Measurements from ENCODE around the gene MLYCD. TPM values are rescaled to one million over a fixed set of nuclear protein-coding genes. Genes with fewer than 3 reads are reported as not detected.

Gene MLYCD
- total and polyA plus RNA-seq, 2 donors (not counting 1 experiment from before 2014, with no cell fraction given): 2.3 to 17.1 TPM

- DNase-seq (no peak), ATAC-seq (ENCODE audit: low read depth) (no peak)
- peaks cover 0 to 20% (median 0%) of the 10 kb centered on the region in 4 experiments for H3K27me3 ChIP-seq (replicated peaks in 1 of 4; ENCODE audit: control extremely low read depth in 1 of 4, control insufficient read depth in 3 of 4, insufficient read depth in 4 of 4, low read length in 3 of 4)
- H3K9me3 Mint-ChIP-seq (ENCODE audit: insufficient read depth): no peaks in the 10 kb centered on the region
- H3K4me1 ChIP-seq (ENCODE audit: control insufficient read depth in 2 of 2, insufficient read depth in 2 of 2, low read length in 2 of 2): no peaks in the 10 kb centered on the region
- H4K20me1 ChIP-seq (ENCODE audit: control insufficient read depth, insufficient read depth, low read length, poor library complexity, severe bottlenecking): no peaks in the 10 kb centered on the region
- H3K9me3 ChIP-seq (ENCODE audit: control extremely low read depth in 1 of 3, control insufficient read depth in 2 of 3, insufficient read depth in 1 of 3, low read length in 2 of 3): no peaks in the 10 kb centered on the region
- TF ChIP-seq CTCF (IDR thresholded peaks at IDR 0.05): no peak
- no peak for TF ChIP-seq EZH2 (IDR thresholded peaks at IDR 0.05; ENCODE audit: borderline replicate concordance, insufficient read depth, low read depth, low read length, poor library complexity, severe bottlenecking)
- H3K4me2 ChIP-seq (replicated peaks; ENCODE audit: low read depth, low read length, poor library complexity, severe bottlenecking): no peak overlapping the region
- H3K4me3 Mint-ChIP-seq: no peak overlapping the region
- H3K27ac ChIP-seq (ENCODE audit: low read length in 2 of 2): no peak overlapping the region
- no peak overlapping the region for H3K27ac Mint-ChIP-seq
- H3K9ac ChIP-seq (ENCODE audit: low read length): no peak overlapping the region
- intact Hi-C loops (cut with micrococcal nuclease): loop anchor here (5.0 kb wide), 2 partner anchors 107 to 227 kb away; partner anchors contain the start of gene TAF1C
- no peaks in the 10 kb centered on the region for H3K36me3 ChIP-seq (replicated peaks in 1 of 2; ENCODE audit: control extremely low read depth in 1 of 2, control insufficient read depth in 1 of 2, extremely low read depth in 1 of 2, insufficient read depth in 2 of 2, low read length in 1 of 2)
- H3K79me2 ChIP-seq (ENCODE audit: control insufficient read depth, insufficient read depth, low read length): no peaks in the 10 kb centered on the region
- ChIA-PET CTCF (interaction anchor here (1.0 kb wide), 1 partner anchor 204 kb away, joined by 3 read pairs; no protein-coding TSS in a partner anchor), POLR2A (no interaction called here)
- no peak overlapping the region for H2AFZ ChIP-seq (ENCODE audit: insufficient read depth, low read depth, low read length, poor library complexity, severe bottlenecking)
- 86% methylated on average over 6 of the region's 12 CpGs for WGBS (ENCODE audit: insufficient coverage)
- H3K27me3 Mint-ChIP-seq: peaks cover 7% of the 10 kb centered on the region
- no peak overlapping the region for H3K4me3 ChIP-seq (ENCODE audit: control extremely low read depth in 1 of 5, extremely low read depth in 1 of 5, insufficient read depth in 1 of 5, low read depth in 2 of 5, low read length in 4 of 5)
- H3K4me1 Mint-ChIP-seq: no peaks in the 10 kb centered on the region
Measured at GRCh38 chr16:83959656-83960434, 60.9 kb downstream of the MLYCD start.

GRCh38 chr16:83960521-83961249, 61.8 kb downstream of the MLYCD start:
- WGBS (ENCODE audit: insufficient coverage): 92% methylated on average over 25 of the region's 29 CpGs
- CTCF ChIA-PET: no interaction called here
- Mint-ChIP-seq H3K4me1 (no peaks in the 10 kb centered on the region), H3K9me3 (ENCODE audit: insufficient read depth) (no peaks in the 10 kb centered on the region), H3K27me3 (peaks cover under 1% of the 10 kb centered on the region), H3K27ac (no peak overlapping the region), H3K4me3 (no peak overlapping the region)
- intact Hi-C loops (cut with micrococcal nuclease): no loop called here
- Histone ChIP-seq H2AFZ (ENCODE audit: insufficient read depth, low read depth, low read length, poor library complexity, severe bottlenecking) (no peak overlapping the region), H3K9ac (ENCODE audit: low read length) (no peak overlapping the region), H3K9me3 (ENCODE audit: control extremely low read depth in 1 of 3, control insufficient read depth in 2 of 3, insufficient read depth in 1 of 3, low read length in 2 of 3) (no peaks in the 10 kb centered on the region), H3K79me2 (ENCODE audit: control insufficient read depth, insufficient read depth, low read length) (no peaks in the 10 kb centered on the region), H3K36me3 (replicated peaks in 1 of 2; ENCODE audit: control extremely low read depth in 1 of 2, control insufficient read depth in 1 of 2, extremely low read depth in 1 of 2, insufficient read depth in 2 of 2, low read length in 1 of 2) (no peaks in the 10 kb centered on the region), H4K20me1 (ENCODE audit: control insufficient read depth, insufficient read depth, low read length, poor library complexity, severe bottlenecking) (no peaks in the 10 kb centered on the region), H3K4me3 (ENCODE audit: control extremely low read depth in 1 of 5, extremely low read depth in 1 of 5, insufficient read depth in 1 of 5, low read depth in 2 of 5, low read length in 4 of 5) (no peak overlapping the region), H3K4me2 (replicated peaks; ENCODE audit: low read depth, low read length, poor library complexity, severe bottlenecking) (no peak overlapping the region), H3K27ac (ENCODE audit: low read length in 2 of 2) (no peak overlapping the region), H3K4me1 (ENCODE audit: control insufficient read depth in 2 of 2, insufficient read depth in 2 of 2, low read length in 2 of 2) (no peaks in the 10 kb centered on the region), H3K27me3 (replicated peaks in 1 of 4; ENCODE audit: control extremely low read depth in 1 of 4, control insufficient read depth in 3 of 4, insufficient read depth in 4 of 4, low read length in 3 of 4) (peaks cover 0 to 12% (median 0%) of the 10 kb centered on the region in 4 experiments)
- no peak for TF ChIP-seq CTCF (IDR thresholded peaks at IDR 0.05)
- TF ChIP-seq EZH2 (IDR thresholded peaks at IDR 0.05; ENCODE audit: borderline replicate concordance, insufficient read depth, low read depth, low read length, poor library complexity, severe bottlenecking): no peak
- ATAC-seq (ENCODE audit: low read depth) (no peak), DNase-seq (no peak)
- POLR2A ChIA-PET: no interaction called here

Data from B cell (primary cell).